Measurements from ENCODE around the gene CRADD.
"Not testable (repeated sequence)": the region's sequence is repeated elsewhere in the genome, so short reads cannot be mapped to it uniquely, and the experiment has no call there.

- TF ChIP-seq POLR2A, CTCF, EP300 (IDR thresholded peaks at IDR 0.05): not testable (repeated sequence)
Observed at GRCh38 chr12:93871566-93871965, 194.4 kb downstream of the CRADD start.
